ENCODE results near the gene GPRC5C. TPM values are rescaled to one million over a fixed set of nuclear protein-coding genes. Genes with fewer than 3 reads are reported as not detected.

GPRC5C gene
- total and polyA plus RNA-seq, 2 of the 13 experiments (the other 11 are each of a cell fraction or from before 2014, with no cell fraction given): 85.6 to 300 TPM

GRCh38 chr17:74446551-74447500 is 14.9 kb downstream of the GPRC5C start (continued):
- peak; percentile 26 for TF ChIP-seq ZNF687 (CRISPR knock-in tag; IDR thresholded peaks at IDR 0.05)
- peak; percentile 82; the same call in 1 of the 2 replicates for TF ChIP-seq HNRNPL (IDR thresholded peaks at IDR 0.05; ENCODE audit: low read depth, low read length)
- no peak for TF ChIP-seq ZNF878 (CRISPR knock-in tag; IDR thresholded peaks at IDR 0.05)
- TF ChIP-seq AGO2 (optimal IDR thresholded peaks at IDR 0.05; ENCODE audit: low read depth, low read length): peak; percentile 51
- no peak for TF ChIP-seq KDM1A (CRISPR knock-in tag; IDR thresholded peaks at IDR 0.05)
- TF ChIP-seq HOXD1 (CRISPR knock-in tag; IDR thresholded peaks at IDR 0.05): no peak
- no peak for TF ChIP-seq SIX1 (CRISPR knock-in tag; IDR thresholded peaks at IDR 0.05; ENCODE audit: borderline replicate concordance)
- TF ChIP-seq PHB2 (IDR thresholded peaks at IDR 0.05; ENCODE audit: partially characterized antibody): no peak
- no peak for TF ChIP-seq ZNF512 (CRISPR knock-in tag; IDR thresholded peaks at IDR 0.05)
- TF ChIP-seq HOXA9 (CRISPR knock-in tag; IDR thresholded peaks at IDR 0.05; ENCODE audit: borderline replicate concordance): no peak
- TF ChIP-seq ZNF567 (CRISPR knock-in tag; IDR thresholded peaks at IDR 0.05; ENCODE audit: borderline replicate concordance): no peak
- TF ChIP-seq UBTF (CRISPR knock-in tag; IDR thresholded peaks at IDR 0.05): no peak
- TF ChIP-seq ZMAT5 (CRISPR knock-in tag; IDR thresholded peaks at IDR 0.05; ENCODE audit: borderline replicate concordance, low read depth): no peak
- no peak for TF ChIP-seq HOXA3 (CRISPR knock-in tag; IDR thresholded peaks at IDR 0.05)
- no peak for TF ChIP-seq ELF1 (CRISPR knock-in tag; IDR thresholded peaks at IDR 0.05)
- no peak for TF ChIP-seq BRD4 (CRISPR knock-in tag; IDR thresholded peaks at IDR 0.05)
- no peak for TF ChIP-seq PAWR (CRISPR knock-in tag; IDR thresholded peaks at IDR 0.05; ENCODE audit: borderline replicate concordance)
- no peak for TF ChIP-seq ZNF101 (CRISPR knock-in tag; IDR thresholded peaks at IDR 0.05; ENCODE audit: borderline replicate concordance, low read depth)
- TF ChIP-seq IKZF4 (CRISPR knock-in tag; IDR thresholded peaks at IDR 0.05; ENCODE audit: borderline replicate concordance, low read depth, not compliant biosample characterization): no peak

Measured in HepG2 (cell line).